Medulla oblongata (tissue), 1 donor: ENCODE results near the gene ANKS6.
"Not testable (repeated sequence)": the region's sequence is repeated elsewhere in the genome, so short reads cannot be mapped to it uniquely, and the experiment has no call there.

Experiments
- DNase-seq: peaks from one replicate; pipeline ENCODE4 v3.0.0-alpha.2; 2015; ENCODE audit errors: extremely low spot score

ANKS6 gene

GRCh38 chr9:98702835-98703380 is 93.4 kb downstream of the ANKS6 start:
- DNase-seq = no peak

- DNase-seq = no peak
Measured at GRCh38 chr9:98702340-98702739, 94.0 kb downstream of the ANKS6 start.

GRCh38 chr9:98701576-98701975 is 94.8 kb downstream of the ANKS6 start:
- DNase-seq = no peak

- no peak for DNase-seq
Measured at GRCh38 chr9:98700801-98701200, 95.6 kb downstream of the ANKS6 start.

GRCh38 chr9:98698856-98699255 is 97.5 kb downstream of the ANKS6 start:
- no peak for DNase-seq

DNA sequence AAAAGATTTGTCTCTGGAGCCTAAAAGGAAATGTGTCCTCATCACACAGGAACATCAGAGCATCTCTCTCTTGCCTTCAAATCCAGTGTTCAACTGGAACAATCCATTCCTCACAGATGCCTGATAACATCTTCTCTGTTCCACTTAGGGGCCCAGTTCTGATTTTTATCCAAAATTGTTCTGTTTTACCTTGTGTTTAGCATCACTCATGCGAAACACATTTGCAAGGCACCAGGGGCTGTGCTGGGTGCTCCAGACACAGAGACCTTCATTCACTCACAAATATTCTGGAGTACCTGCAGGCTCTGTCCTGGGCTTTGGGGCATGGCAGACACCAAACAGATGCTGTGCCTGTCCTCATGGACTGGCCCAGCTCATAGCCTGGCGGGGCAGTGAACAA is 101.4 kb downstream of the ANKS6 start:
- no peak for DNase-seq

DNA sequence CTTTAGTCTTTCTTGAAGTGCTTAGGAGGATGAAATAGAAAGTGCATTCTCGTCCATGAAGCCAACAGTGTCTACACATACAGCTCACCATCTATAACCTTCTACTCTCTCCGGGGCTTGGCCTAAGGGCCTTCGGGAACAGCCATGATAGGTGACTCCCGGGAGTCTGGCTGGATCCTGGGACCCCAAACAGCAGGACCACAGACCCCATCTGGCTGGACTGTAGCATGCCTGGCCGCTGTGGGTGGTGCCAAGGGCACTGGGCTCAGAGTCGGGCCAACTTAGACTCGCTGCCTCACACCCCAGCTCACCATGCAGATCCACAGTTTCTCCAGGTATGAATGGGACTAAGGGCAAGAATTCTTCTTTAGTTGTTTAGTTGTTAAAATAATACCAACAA is 104.0 kb downstream of the ANKS6 start:
- DNase-seq = no peak

- DNase-seq = no peak
Measured at GRCh38 chr9:98691890-98692289, 104.5 kb downstream of the ANKS6 start.

DNA sequence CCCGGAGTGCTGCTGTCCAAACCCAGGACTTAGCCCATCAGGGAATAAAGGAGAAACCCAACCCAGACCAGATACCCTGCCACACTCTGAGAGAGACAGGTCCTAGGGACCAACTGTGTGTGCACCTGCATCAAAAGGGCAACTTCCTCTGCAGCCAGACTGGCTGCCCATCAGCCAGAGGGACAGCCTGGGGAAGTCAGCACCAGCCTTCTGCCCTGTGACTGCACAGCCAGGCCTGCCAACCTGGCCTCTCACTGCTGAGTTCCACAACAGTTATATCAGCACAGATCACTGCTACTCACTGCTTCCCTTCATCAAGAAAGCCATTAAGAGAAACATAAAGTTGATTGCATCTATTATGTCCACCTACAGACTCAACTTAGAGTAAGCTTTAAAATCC is 105.7 kb downstream of the ANKS6 start:
- no peak for DNase-seq

DNA sequence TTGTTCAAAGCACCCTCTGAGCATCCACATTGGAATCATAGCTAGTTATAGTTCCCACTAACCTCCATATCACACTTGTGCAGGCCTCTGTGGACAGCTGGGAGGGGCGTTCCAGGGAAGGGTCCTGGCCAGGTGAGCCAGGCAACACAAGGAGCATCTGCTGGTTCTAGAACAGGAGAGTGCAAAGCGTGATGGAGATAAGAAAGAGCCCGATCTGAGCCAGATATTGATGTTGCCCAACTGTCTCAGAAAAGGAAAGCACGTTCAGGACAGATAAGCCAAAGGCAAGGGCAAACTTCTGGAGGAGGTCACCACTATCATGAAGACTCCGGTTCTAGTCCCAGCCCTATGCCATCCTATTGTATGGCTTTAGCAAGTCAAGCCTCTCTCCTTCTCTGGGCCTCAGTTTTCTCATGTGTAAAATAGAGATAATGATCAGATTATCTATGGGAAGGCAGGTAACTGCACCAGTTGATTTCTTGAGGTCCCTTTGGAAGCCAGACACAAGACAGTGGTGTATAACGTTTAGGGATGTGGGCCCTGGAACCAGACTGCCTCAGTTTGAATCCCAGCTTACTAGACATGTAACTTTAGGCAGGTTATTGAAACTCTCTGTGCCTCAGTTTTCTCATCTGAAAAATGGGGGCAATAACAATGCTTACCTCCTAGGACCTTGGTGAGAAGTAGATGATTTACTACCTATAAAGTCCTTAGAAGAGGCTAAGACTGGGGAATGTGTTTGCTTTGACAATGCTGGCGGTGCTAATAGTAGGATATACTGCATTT is 107.5 kb downstream of the ANKS6 start:
- no peak for DNase-seq

GRCh38 chr9:98687911-98688310 is 108.4 kb downstream of the ANKS6 start:
- DNase-seq = no peak

DNA sequence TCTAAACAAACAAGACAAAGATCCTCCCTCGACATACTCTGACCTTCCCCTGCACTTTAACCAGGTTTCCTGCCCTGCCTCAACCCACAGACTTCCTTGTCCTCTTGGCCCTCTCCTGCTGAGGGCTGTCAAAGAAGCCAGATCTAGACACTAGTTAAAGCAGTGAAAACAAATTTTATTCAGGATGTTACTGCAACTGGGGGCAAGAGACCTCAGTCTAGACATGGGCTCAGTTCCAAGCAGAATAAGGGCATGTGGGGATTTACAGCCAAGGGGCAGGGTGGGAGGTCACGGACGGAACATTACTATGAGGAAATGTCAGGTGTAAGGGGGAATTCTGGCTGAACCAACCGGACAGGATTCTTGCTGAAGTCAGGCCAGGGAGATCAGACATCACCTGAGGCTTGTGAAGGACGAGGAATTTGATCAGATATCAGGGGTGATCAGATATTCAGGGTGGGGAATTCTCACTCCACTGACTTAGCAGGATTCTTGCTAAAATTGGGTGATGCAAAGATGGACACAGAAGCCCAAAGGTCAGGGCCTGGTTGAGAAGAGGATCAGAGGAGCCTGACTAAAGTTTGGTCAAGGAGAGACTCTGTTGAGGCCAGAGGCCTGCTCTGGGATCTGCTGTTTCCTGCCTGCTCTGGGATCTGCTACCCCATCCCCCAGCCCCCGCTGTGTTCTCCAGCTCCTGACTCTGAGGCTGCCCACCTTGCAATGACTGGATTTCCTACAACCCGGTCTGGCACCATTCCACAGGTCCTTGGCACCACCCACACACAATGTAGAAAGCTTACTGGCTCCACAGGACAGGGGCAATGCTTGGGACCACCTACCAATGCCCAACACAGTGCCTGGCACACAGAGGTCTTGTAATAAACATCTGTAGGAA is 109.1 kb downstream of the ANKS6 start:
- no peak for DNase-seq

- not testable (repeated sequence) for DNase-seq
Measured at GRCh38 chr9:98684816-98685215, 111.5 kb downstream of the ANKS6 start.
